Hepatic stellate cell (primary cell): Measurements from ENCODE around the gene SLC22A5.

Experiments used
- DNase-seq: peaks from one replicate; pipeline ENCODE4 v3.0.0; 2011; ENCODE audit warnings: low spot score

SLC22A5 gene

DNA sequence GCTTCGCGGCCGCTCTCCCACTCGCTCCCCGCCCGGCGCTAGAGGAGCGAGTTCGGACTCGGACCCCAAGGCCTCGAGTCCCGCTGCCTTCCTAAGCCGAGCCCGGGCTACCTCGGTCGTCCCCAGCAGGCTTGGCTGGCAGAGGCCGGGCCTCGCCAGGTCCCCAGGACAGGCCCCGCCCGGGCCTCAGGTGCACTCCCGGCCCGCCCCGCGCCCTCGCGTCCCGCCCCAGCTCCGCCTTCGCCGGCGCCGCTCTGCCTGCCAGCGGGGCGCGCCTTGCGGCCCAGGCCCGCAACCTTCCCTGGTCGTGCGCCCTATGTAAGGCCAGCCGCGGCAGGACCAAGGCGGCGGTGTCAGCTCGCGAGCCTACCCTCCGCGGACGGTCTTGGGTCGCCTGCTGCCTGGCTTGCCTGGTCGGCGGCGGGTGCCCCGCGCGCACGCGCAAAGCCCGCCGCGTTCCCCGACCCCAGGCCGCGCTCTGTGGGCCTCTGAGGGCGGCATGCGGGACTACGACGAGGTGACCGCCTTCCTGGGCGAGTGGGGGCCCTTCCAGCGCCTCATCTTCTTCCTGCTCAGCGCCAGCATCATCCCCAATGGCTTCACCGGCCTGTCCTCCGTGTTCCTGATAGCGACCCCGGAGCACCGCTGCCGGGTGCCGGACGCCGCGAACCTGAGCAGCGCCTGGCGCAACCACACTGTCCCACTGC lies at the start of gene SLC22A5:
SLC22A5 (plus strand) TSS at position 237 of the 707 bp plus-strand sequence; CDS start at position 500, 263 bp downstream.
- DNase-seq, result peak; percentile 71

DNA sequence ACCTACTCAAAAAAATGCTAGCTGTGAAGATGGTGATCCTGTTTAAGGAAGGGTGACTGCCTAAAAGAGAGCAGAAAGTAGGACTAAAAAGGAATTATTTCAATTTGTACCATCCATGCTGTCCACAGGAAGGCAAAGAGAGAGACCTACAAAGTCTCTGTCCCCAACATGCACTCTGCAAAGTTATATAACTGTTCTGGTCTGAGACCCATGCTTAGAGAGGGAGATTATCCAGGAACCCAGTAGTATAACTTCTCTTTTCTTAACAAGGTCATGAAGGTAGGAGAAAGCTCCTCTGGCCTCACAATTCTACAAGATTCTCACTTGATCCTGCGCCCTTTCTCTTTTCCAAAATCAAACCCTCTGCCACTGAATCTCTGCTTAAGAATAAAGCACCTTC lies 49.5 kb upstream of the SLC22A5 start:
- no peak for DNase-seq

DNA sequence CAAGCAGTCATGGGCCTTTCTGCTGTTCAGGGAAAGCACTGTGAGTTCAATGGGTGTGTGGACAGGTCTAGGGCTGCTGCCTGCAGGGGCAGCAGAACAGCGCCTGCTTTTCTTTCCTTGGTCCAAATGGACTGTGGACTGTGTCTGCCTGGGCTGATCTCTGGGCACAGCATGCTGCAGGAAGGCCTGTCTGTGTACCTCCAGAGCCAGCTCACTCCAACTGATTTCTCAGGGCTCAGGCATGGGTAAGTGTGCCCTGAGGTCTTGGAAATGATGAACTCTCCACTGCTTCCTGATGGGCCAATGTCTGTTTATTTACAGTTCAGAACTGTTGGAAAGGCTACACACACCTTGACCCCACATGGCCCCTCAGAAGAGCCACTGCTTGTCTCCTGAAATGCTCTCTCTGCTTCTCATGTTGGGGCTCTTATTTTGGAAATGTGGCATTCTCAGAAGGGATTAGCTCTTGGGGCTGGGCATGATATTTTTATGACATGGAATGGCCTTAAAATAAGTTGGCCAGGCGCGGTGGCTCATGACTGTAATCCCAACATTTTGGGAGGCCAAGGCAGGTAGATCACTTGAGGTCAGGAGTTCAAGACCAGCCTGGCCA lies 48.3 kb upstream of the SLC22A5 start:
- no peak for DNase-seq

DNA sequence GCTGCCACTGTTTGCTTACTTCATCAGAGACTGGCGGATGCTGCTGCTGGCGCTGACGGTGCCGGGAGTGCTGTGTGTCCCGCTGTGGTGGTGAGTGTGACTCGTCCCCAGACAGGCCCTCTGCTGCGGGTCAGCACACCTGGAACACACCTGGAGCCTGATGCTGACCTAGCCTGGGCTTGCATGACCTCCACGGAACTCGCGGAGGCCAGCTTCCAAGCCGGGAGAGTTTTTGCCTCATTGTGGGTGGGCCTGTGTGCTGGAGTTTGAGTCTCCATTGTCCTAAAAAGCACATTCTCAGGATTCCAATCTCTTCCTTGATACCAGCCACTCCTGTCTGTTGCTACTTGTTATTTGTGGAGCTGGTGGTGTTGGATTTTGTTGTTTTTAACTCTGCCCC lies 47.2 kb upstream of the SLC22A5 start:
- DNase-seq, result no peak

DNA sequence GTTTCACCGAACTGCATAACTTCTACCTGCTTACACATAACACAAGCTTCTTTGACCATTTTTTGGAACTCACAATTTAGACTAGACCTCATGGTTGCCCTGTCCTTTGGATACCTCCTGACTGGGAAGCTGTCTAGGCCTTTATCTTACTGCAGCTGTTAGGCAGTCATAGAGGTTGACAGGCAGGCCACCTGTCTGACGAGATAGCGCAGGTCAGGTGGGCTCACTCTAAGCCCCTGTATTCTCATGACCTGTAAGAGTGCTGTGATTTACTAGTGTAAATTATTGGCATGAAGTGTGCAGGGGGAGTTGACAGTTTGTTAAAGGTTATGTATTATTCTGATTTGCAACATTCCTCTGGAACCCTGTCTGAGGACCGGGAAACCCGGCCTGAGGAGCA lies 46.3 kb upstream of the SLC22A5 start:
- DNase-seq, result no peak

DNA sequence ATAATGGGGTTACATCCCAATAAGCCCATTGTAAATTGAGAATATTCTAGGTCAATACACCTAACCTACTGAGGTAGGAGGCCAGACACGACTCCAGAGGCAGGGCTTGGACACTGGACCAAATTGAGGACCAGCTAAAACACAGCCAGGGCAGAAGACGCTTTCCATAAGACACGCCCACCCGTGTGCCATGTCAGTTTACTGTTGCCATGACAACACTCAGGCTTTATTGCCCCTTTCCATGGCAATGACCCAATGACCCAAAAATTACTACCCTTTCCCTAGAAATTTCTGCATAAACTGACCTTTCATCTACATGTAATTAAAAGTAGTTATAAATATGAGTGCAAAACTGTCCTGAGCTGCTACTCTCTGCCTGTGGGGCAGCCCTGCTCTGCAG lies 43.8 kb upstream of the SLC22A5 start:
- no peak for DNase-seq

DNA sequence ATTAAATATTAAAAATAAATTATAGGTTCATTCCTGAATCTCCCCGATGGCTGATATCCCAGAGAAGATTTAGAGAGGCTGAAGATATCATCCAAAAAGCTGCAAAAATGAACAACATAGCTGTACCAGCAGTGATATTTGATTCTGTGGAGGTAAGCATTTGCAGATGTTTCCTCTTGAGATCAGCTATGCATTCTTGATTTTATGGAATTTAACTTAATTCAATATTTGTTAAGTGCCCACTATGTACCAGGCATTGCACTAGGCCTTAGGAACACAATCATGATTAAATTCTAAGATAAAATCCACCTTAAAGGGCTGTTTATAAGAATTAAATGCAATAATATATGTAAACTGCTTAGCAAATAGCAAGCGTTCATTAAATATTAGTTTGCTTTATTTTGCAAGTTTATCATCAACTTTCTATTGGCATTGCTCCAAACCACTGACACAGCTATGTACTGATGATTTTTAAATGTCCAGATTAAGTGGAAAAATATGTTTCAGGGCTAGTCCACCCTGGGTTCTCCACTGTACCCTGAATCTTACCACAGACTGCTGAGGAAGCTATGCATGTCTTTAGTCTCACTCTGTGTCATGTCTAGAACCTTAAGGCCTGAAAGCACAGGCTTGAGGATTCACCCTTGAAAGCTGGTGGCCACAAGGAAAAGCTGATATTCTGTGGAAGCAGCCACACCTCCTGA lies 42.1 kb upstream of the SLC22A5 start:
- no peak for DNase-seq

DNA sequence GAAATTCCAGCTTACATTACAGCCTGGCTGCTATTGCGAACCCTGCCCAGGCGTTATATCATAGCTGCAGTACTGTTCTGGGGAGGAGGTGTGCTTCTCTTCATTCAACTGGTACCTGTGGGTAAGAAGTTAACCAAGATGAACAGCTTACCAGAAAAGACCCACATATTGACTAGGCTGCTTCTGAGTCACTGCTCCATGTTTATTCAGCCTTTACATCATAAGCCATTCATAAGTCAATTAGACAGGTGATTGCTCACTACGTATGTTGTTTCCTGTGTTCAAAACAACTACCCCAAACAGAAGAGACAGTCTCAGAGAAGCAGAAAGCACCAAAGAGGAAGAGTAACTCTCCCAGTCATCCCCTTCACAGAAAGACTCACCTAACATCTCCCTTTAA lies 34.7 kb upstream of the SLC22A5 start:
- DNase-seq, result no peak

DNA sequence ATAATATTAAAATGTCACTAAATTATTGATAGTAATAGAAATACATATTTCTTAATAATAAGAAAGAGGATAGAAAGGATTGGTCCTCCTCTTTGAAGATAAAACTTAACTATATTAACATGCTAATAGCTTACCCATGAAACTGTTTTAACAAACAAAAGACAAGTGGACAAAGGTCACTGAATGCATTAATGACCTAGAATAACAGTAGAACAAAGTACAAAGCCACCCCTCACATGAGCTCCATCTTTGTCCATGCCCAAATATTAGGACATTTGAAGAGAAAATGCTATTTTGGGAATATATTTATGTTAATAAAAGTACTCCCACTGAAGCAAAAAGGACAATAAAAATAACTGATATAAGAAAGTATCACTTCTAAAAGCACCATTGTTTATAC lies 34.1 kb upstream of the SLC22A5 start:
- no peak for DNase-seq

DNA sequence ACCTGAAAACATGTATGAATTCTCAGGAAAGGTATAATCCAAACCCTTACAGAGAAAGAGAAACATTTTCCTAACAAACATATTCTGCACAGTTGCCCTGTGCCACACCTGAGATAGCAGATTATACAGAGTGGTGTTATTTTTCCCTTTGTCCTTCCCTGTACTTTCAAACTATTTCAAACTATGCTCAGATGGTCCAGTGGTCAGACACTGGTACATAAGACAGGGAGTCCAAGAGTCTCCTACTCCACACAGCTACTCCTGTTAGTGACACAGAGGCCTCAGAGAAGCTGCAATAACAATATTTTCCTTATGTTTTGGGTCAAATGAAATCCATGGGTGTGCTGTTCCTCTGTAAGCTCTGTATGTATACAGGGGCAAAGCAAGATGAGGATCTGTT lies 30.0 kb upstream of the SLC22A5 start:
- DNase-seq, result no peak

DNA sequence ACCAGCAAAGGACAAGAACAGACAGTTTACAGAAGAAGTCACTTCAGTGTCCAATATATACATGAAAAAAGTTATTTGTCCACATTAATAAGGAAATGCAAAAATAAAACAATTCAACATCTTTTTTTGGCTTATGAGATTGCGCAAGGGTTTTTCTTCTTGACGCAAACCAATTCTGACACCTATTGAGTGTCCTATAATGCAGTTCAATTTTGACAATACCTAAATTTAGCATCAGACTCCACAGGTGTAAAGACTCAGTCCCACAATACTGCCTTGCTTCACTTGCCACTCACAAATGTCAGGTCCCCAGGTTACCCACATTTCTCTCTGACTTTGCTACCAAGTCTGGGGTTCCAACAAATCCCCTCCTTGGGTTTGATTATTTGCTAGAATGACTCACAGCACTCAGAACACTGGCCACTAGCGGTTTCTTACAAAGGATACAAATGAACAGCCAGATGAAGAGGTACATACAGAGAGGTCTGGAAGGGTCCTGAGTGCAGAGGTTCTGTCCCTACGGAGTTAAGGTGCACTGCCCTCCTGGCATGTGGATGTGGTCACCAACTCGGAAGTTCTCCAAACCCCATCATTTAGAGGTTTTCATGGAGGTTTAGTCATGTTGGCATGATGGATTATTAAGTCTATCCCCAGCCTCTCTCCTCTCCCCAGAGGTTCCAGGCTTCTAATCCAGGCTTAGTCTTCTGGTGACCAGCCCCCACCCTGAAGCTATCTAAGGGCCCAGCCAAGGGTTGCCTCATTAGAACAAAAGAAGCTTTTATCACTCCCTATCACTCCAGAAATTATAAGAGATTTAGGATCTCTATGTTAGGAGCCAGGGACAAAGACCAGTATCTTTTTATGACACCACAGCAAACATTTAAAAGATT lies 27.0 kb upstream of the SLC22A5 start:
- DNase-seq, result no peak

DNA sequence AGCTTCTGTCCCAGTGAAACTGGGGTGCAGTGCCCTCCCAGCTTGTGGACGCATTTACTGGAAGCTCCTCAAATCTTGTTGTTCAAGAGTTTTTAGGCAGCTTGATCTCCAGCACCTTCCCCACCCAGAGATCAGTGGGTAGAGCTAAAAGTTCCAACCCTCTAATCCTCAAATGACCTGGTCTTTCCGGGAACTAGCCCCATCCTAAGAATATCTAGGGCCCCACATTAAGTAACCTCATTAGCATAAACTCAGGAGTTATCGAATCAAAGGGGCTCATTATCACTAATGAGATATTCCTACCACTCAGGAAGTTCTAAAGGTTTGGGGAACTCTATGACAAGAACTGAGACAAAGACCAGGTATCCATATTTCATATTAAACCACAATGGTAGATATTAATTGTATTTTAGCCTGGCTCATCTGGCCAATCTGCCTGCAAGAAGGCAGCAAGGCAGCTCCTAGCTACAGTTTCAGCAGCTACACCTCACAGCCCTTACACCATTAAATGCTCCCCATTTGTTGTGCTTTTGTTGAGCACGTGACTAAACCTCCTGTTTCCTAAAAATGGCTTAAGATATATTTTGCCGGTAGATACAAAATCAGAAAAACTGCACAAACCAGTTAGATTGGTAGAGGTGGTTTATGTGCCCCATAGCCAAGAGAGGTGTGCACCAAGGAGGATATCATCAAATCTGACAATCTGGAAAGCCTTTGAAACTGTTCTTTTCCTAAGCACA lies 24.6 kb upstream of the SLC22A5 start:
- DNase-seq, result no peak

DNA sequence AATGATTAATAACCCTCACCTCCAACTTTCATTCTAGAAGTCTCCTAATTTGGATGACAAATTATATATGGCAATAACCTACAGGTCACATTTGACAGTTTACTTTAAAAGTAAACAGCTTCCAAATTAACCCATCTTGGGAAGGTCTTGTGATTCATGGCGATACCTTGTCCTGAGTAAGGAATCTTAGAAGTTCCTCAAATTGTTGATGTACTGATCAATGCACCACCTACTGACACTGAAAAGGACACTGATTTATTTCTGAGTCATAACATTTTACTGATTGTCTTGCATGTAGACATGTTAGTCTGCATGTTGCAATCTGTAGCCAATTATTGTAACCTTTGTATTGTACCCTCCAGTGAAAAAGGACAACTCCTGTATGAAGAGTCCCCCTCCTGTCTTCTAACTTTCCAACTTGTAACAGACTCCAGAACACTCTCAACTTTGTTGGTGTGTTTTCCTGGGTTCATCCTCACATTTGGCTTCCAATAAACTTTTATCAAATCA lies 16.0 kb upstream of the SLC22A5 start:
- no peak for DNase-seq

DNA sequence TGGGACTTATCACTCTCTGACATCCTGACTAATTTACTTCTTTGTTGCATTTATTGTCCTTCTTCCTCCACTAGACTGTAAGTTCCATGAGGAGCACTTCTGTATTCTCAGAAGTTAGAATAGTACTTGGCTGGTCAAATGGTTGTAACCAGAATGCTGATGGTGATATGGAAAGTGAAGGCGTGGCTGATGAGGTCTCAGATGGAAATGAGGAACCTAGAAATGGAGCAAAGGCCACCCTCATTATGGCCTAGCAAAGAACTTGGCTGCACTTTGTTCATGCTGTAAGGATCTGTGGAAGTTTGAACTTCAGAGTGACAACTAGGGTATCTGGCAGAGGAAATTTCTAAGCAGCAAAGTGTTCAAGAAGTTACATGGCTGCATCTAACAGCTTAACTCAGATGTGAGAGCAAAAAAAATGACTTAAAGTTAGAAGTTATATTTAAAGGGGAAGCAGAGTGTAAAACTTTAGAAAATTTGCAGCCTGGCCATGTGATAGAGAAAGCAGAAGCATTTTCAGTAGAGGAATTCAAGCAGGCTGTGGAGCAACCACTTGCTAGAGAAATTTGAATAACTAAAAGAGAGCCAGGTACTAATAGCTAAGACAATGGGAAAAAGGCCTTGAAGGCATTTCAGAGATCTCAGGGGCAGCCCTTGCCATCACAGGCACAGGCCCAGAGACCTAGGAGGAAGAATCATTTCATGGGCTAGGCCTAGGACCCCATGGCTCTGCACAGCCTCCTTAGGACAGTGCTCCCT lies 14.9 kb upstream of the SLC22A5 start:
- no peak for DNase-seq

DNA sequence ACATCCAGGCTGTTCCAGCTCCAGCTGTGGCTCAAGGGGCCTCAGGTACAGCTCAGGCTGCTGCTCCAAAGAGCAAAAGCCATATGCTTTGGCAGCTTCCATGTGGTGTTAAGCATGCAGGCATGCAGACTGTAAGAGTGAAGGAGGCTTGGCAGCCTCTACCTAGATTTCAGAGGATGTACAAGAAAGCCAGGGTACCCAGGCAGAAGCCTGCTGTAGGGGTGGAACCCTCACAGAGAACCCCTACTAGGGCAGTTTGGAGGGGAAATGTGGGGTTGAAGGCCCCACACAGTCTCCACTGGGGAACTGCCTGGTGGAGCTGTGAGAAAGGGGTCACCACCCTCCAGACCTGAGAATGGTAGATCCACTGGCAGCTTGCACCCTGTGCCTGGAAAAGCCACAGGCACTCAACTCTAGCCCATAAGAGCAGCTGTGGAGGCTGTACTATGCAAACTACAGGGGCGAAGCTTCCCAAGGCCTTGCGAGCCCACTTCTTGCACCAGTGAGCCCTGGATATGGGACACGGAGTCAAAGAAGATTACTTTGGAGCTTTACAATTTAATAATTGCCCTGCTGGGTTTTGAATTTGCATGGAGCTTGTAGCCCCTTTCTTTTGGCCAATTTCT lies 14.3 kb upstream of the SLC22A5 start:
- DNase-seq, result no peak

DNA sequence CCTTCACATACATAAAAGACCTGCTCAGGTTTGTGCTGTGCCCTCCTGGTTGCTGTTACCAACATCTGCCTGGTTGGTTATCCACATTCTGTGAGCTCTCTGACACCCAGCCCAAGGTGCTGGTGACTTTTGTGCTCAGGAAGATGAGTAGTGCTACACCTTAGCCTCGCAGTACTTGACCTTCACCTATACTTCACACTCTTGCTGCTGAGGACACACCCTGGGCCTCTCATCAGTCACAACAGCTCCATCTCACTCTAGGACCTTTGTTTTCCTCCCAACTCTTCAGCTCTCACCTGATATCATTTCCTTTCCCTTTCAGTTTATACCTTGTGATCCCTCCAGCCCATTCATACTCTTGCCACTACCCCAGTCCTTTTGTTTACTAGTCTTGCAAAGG lies 10.7 kb upstream of the SLC22A5 start:
- DNase-seq, result no peak

DNA sequence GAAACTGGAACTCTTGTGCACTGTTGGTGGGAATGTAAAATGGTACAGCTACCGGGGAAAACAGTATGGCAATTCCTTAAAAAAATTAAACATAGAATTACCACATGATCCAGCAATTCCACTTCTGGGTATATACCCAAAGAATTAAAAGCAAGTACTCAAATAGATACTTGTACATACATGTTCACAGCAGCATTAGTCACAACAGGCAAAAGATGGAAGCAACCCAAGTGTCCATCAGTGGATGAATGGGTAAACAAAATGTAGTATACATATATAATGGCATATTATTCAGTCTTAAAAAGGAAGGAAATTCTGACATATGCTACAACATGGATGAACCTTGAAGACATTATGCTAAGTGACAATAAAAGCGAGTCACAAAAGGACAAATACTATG lies 7.4 kb upstream of the SLC22A5 start:
- no peak for DNase-seq

DNA sequence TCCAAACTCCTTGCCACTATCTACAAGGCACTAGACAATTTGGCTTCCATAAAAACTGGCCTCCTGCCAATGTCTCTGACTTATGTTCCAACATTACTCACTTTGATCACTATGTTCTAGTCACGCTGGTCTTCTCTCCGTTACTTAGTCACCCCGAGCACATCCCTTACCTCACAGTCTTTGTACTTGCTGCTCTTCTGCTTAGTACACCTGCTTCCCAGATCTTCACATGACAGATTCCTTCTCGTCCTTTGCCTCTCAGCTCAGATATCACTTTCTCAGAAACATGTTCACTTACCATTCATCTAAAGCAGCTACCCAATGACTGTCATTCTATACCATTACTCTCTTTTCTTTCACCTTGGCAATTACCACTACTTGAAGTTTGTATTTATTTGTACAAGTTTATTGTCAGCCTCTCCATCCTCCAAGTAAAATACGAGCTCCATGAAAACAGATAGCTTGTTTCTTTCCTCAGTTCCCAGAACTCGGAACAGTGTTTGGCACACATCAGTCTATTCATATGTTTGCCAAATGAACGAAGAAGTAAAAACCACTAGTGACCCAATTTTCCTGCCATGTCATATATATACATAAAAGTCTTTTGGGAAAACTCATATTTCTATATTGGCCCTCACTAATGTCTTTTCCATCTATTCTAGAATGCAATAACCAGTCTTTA lies 5.9 kb upstream of the SLC22A5 start:
- DNase-seq, result peak; percentile 58

DNA sequence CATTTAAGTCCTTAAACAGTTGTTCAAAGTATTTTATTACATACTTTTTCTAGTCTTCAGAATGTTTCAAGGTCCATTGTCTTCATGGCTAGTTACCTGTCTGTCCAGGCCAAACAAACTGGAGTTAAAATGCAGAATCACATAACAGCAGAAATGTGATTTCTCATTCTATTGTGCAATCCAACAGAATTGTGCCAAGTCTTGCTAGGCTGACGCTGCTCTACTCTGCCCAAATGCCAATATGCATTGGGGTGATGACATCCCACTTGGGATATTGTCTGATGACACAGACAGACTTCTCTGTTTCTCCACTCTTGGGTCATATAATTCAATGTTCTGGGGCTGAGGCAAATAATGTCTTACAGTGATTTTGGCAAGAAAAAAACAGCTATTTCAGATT lies 5.2 kb upstream of the SLC22A5 start:
- DNase-seq, result no peak

DNA sequence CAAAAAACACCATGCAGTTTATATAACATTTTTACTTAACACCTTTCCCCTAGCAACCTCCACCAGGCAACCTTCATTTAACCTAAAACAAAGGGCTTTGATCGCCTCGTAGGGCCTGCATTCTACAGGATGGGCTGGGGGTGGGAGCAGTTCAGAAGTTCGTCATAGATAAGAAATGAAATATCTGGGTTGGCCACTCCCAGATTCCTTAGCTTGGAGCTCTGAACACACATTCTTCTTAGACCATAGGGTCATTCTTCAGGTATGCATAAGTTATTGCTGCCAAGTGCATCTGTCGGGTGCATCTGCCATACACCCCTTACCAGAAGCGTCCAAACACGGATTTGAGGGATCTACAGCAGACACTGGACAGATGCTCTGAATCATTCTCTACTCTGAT lies 4.3 kb upstream of the SLC22A5 start:
- no peak for DNase-seq
